HL-60 (cell line): ENCODE results near the gene SLIT1.

Experiments used
- DNase-seq, 2 experiments: peaks; one replicate each; pipeline ENCODE4 v3.0.0-alpha.2; 2010 to 2020; ENCODE audit warnings: low read depth in 1 of 2, low spot score in 1 of 2
- H3K27ac ChIP-seq: fragments of 250-450 bp; sonication (Bioruptor Pico); replicated peaks from 2 replicates; pipeline ENCODE4 v1.5.1; 2020; ENCODE audit warnings: mild to moderate bottlenecking, moderate library complexity
- H3K27me3 ChIP-seq: fragments of 250-450 bp; sonication (Bioruptor Pico); 2 replicates; pipeline ENCODE4 v1.5.1; 2021; ENCODE audit warnings: mild to moderate bottlenecking, moderate library complexity; ENCODE audit not compliant: insufficient read depth, poor library complexity, severe bottlenecking
- H3K4me3 ChIP-seq: replicated peaks from 2 replicates; pipeline ENCODE4 v1.5.1; 2011; ENCODE audit warnings: mild to moderate bottlenecking, control low read depth, low read length; ENCODE audit not compliant: insufficient read depth
- GABPA ChIP-seq: IDR thresholded peaks from 2 replicates; pipeline ENCODE4 v1.6.1; 2012; ENCODE audit warnings: low read depth
- POLR2AphosphoS5 ChIP-seq: IDR thresholded peaks from 2 replicates; pipeline ENCODE4 v1.6.1; 2012; ENCODE audit warnings: low read depth
- SPI1 ChIP-seq: IDR thresholded peaks from 2 replicates; pipeline ENCODE4 v1.6.1; 2012; ENCODE audit warnings: low read depth, mild to moderate bottlenecking, borderline replicate concordance
- TF ChIP-seq, protein P1 (sequence below): IDR thresholded peaks from 2 replicates; pipeline ENCODE4 v1.6.1; 2012; ENCODE audit warnings: low read depth; ENCODE audit not compliant: insufficient replicate concordance
- TF ChIP-seq, protein P2 (sequence below): IDR thresholded peaks from one replicate; pipeline ENCODE4 v1.5.1; 2011; ENCODE audit warnings: low read length, control low read depth, inconsistent platforms; ENCODE audit not compliant: insufficient read depth

SLIT1 gene

DNA sequence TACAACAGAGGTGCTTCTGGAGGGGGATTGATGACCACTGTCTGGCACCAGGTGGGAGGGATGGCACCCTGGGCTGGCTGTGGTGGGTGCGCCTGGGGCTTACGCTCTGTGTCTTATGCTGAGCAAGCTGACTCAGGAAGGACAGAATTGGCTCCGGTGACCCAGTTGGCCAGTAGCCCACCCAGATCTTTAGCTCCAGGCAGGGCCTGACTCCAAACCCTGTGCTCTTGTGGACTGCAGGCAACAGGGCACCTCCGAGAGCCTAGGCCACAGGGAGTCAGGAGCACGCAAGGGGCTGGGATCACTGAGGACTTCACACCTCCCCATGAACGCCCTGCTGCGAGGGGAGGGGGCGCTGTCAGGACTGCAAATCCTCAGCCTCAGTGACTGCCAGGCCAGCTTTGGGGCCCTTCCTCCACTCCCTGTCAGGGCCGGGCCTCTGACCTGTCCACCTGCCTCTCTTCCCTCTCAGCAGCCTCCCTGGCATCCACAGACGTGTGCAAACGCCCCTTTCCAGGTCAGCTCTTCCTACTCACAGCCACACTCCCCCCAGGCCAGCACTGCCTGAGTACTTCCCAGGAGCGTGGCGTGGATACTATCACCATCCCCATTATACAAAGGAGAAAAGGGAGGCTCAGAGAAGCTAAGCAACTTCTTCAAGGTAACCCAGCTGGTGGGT is 118.7 kb downstream of the SLIT1 start:
- Histone ChIP-seq H3K27me3 (no peaks in the 10 kb centered on the region), H3K27ac (no peak overlapping the region), H3K4me3 (no peak overlapping the region)
- no peak for DNase-seq
- no peak for TF ChIP-seq GABPA

DNA sequence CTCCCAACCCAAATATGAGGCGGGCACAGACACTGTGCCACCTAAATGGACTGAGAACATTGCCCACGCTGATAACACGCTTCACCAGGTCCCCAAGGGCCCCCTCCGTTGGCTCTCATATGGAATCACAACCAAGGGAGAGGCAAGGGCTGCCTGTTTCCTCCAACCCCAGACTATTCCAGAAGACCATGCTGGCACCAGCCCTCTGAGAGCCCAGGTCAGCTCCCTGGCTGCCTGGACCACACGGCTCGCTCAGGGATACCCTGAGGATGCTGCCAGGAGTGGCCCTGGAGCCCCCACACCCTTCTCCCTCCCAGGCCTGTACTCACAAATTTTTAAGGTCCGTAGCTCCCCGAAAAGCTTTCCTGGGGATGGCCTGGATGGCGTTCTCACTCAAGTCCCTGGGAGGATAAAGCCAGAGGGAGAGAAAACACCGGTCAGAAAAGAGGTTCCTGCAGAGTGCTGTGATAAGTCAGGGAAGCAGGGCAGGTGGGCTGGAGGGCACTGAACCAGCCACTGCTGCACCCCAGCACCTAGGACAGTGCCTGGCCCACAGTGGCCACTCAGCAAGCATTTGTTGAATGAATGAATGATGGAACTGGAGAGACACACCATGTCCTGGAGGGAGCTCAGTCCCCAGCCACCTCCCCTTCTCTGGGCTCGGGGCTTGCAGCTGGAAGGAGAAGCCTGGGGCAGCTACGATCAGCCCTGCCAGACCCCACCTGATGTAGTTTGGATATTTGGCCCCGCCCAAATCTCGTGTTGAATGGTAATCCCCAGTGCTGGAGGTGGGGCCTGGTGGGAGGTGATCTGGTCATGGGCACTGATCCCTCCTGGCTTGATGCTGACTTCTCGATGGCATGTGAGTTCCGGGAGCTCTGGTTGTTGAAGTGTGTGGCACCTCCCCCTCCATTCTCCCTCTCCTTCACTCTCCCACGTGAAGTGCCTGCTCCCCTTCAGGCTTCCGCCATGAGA is 119.8 kb downstream of the SLIT1 start:
- Histone ChIP-seq H3K27ac (no peak overlapping the region), H3K4me3 (no peak overlapping the region), H3K27me3 (no peaks in the 10 kb centered on the region)
- no peak for TF ChIP-seq SPI1
- TF ChIP-seq GABPA = no peak
- TF ChIP-seq POLR2AphosphoS5 = no peak
- TF ChIP-seq, protein P1, sequence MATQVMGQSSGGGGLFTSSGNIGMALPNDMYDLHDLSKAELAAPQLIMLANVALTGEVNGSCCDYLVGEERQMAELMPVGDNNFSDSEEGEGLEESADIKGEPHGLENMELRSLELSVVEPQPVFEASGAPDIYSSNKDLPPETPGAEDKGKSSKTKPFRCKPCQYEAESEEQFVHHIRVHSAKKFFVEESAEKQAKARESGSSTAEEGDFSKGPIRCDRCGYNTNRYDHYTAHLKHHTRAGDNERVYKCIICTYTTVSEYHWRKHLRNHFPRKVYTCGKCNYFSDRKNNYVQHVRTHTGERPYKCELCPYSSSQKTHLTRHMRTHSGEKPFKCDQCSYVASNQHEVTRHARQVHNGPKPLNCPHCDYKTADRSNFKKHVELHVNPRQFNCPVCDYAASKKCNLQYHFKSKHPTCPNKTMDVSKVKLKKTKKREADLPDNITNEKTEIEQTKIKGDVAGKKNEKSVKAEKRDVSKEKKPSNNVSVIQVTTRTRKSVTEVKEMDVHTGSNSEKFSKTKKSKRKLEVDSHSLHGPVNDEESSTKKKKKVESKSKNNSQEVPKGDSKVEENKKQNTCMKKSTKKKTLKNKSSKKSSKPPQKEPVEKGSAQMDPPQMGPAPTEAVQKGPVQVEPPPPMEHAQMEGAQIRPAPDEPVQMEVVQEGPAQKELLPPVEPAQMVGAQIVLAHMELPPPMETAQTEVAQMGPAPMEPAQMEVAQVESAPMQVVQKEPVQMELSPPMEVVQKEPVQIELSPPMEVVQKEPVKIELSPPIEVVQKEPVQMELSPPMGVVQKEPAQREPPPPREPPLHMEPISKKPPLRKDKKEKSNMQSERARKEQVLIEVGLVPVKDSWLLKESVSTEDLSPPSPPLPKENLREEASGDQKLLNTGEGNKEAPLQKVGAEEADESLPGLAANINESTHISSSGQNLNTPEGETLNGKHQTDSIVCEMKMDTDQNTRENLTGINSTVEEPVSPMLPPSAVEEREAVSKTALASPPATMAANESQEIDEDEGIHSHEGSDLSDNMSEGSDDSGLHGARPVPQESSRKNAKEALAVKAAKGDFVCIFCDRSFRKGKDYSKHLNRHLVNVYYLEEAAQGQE = peak; percentile 48
- TF ChIP-seq, protein P2, sequence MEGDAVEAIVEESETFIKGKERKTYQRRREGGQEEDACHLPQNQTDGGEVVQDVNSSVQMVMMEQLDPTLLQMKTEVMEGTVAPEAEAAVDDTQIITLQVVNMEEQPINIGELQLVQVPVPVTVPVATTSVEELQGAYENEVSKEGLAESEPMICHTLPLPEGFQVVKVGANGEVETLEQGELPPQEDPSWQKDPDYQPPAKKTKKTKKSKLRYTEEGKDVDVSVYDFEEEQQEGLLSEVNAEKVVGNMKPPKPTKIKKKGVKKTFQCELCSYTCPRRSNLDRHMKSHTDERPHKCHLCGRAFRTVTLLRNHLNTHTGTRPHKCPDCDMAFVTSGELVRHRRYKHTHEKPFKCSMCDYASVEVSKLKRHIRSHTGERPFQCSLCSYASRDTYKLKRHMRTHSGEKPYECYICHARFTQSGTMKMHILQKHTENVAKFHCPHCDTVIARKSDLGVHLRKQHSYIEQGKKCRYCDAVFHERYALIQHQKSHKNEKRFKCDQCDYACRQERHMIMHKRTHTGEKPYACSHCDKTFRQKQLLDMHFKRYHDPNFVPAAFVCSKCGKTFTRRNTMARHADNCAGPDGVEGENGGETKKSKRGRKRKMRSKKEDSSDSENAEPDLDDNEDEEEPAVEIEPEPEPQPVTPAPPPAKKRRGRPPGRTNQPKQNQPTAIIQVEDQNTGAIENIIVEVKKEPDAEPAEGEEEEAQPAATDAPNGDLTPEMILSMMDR = no peak
- DNase-seq = no peak

DNA sequence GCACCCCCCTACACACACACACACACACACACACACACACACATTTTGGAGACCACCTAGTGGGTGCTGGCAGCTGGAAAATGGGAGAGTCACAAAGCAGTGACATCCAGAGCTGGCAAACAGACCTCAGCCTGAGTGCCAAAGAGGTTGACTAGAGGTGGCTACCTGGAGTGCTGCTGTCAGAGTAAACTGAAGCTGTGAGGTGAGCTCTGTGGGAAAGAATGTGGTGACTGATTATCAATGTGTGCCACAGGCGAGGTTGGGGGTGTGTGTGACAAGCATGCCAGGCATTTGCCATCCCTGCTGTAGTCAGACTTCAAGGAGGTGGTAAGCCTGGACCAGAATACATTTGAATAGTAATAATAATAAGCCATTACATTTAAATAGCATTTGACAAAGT is 120.6 kb downstream of the SLIT1 start:
- no peak for DNase-seq
- TF ChIP-seq SPI1 = no peak
- Histone ChIP-seq H3K27ac (no peak overlapping the region), H3K4me3 (no peak overlapping the region), H3K27me3 (no peaks in the 10 kb centered on the region)

DNA sequence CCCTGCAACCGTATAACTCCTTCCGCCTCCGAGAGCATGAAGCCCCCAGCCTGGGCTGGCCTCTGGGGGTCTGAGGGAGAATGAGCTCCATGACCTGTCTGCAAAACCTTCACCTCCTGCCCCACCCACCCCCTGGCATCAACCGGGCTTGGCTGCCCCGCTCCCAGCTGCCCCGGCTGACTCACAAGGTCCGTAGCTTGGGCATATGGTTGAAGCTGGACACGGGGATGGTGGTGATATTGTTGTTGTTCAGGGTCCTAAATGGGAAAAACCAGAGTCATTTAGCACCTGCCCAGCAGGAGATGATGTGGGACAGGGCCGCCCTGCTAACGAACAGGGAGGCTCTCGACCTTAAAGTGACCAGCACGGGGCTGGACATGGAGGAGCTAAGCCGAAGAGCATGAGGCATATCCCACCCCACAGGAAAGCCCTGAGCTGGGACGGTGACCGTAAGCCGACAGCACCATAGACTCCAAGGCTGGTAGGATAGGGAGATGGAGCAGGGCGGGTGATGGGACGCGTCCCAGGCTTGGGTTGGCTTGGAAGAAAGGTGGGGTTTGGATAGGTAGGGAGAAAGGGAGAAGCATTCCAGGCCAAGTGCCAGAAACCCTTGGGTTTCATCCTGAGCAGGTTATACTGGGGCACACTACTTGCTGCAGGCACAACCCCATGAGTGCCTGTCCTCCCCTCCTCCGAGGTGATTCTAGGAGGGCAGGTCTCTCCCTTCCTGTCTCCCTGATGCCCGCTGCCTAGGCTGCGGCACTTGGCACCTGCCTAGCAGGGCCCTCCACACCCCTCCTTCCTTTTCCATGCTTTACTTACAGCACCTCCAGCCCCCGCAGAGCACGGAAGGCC is 121.5 kb downstream of the SLIT1 start:
- Histone ChIP-seq H3K27ac (no peak overlapping the region), H3K27me3 (no peaks in the 10 kb centered on the region), H3K4me3 (no peak overlapping the region)
- DNase-seq = no peak
- TF ChIP-seq, protein P1 = no peak
- TF ChIP-seq GABPA = no peak
- TF ChIP-seq POLR2AphosphoS5 = no peak
- TF ChIP-seq SPI1 = no peak
- TF ChIP-seq, protein P2 = no peak
